Thoracic aorta (tissue), 2 donors: ENCODE measurements around the gene C1orf167. TPM values are rescaled to one million over a fixed set of nuclear protein-coding genes. Genes with fewer than 3 reads are reported as not detected.
"Not testable (repeated sequence)": the region's sequence is repeated elsewhere in the genome, so short reads cannot be mapped to it uniquely, and the experiment has no call there.

Source experiments
- ATAC-seq: fragments of 150-250 bp; one replicate; pipeline ENCODE4 v1.8.0; 2017; ENCODE audit warnings: low read depth; ENCODE audit not compliant: insufficient number of reproducible peaks, low FRiP score
- DNase-seq: peaks from one replicate; pipeline ENCODE4 v3.0.0-alpha.2; 2020; ENCODE audit warnings: low spot score
- H3K27ac ChIP-seq, 2 donors: fragments of 200-600 bp; sonication (generic); 1 replicate in 1 of 2; 2 replicates in 1 of 2; pipeline ENCODE4 v1.5.1; 2016; ENCODE audit warnings: mild to moderate bottlenecking in 2 of 2, moderate library complexity in 2 of 2
- H3K27me3 ChIP-seq: fragments of 200-600 bp; sonication (generic); replicated peaks from 2 replicates; pipeline ENCODE4 v1.6.0; 2016; ENCODE audit warnings: mild to moderate bottlenecking; ENCODE audit not compliant: insufficient read depth
- H3K36me3 ChIP-seq: fragments of 200-600 bp; sonication (generic); one replicate; pipeline ENCODE4 v1.5.1; 2016
- H3K4me1 ChIP-seq, 2 donors: fragments of 200-600 bp; sonication (generic); 1 replicate in 1 of 2; 2 replicates in 1 of 2; pipeline versions ENCODE4 v1.5.1 to v1.6.0; 2016; ENCODE audit warnings: low read depth in 2 of 2, mild to moderate bottlenecking in 1 of 2; ENCODE audit not compliant: control insufficient read depth in 1 of 2
- H3K4me3 ChIP-seq: fragments of 200-600 bp; sonication (generic); 2 replicates; pipeline ENCODE4 v1.5.1; 2016; ENCODE audit warnings: mild to moderate bottlenecking
- H3K9me3 ChIP-seq: fragments of 200-600 bp; sonication (generic); 2 replicates; pipeline ENCODE4 v1.5.1; 2016
- total RNA-seq, 2 donors: library from RNA; depleted of rRNA; stranded (reverse); fragments of >200 nt; gene quantifications; one replicate each; pipeline versions ENCODE4 v1.1.0 to v1.2.3, GENCODE V29; 2016
- TF ChIP-seq, protein P1 (sequence below): fragments of 200-600 bp; sonication (generic); IDR thresholded peaks from one replicate; pipeline ENCODE4 v1.5.1; 2019; ENCODE audit warnings: antibody characterized with exemption

The C1orf167 gene
- total RNA-seq, 2 donors from 2014 or later: 4.2 TPM; not detected in 1

DNA sequence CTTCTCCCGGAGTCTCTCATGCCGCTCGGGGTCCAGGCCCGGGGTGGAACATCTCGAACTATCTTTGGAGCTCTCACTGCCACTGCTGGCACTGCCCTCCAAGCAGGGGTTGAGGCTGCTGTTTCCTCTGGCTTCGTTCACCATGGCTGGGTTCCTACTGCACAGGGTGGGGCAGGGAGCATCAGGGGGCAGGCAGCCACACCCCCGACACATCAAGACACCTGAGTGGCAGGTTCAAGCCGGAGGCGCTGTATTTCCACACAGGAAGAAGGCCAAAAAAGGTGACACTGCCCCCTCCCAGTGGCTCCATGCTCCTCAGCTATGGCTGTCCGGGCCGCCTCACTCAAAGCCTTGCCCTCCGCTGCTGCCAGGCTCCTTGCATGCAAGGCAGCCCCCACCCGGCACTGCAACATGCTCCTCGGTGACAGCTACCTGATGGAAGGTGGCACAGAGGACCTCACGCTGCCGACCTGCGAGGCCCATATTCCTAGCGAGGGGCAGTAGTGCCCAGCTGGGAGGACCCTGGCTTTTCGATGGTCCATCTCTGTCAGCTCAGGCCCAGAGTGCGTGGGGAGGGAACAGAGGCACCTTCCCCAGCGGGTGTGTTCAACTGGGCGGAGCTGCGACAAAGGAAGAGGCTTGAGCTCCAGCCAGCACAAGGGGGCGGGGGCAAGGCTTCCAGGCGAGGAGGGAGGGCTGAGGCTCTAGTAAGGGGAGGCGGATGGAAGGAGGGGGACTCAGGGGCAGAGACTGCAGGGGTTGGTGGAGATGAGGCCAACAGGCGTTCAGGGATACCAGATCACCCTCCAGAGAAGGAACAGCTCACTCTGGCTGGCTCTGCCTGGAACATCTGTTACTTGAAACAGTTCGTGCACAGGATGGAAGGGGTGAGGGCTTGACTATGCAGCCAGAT lies 41.2 kb downstream of the C1orf167 start:
- Histone ChIP-seq H3K27me3 (no peaks in the 10 kb centered on the region), H3K9me3 (no peaks in the 10 kb centered on the region), H3K4me3 (peak overlapping the region; percentile 83), H3K36me3 (peaks cover 15% of the 10 kb centered on the region), H3K27ac (peak overlapping the region; percentile 95 to 99), H3K4me1 (peaks cover 35 to 65% of the 10 kb centered on the region in 2 donors)
- TF ChIP-seq, protein P1, sequence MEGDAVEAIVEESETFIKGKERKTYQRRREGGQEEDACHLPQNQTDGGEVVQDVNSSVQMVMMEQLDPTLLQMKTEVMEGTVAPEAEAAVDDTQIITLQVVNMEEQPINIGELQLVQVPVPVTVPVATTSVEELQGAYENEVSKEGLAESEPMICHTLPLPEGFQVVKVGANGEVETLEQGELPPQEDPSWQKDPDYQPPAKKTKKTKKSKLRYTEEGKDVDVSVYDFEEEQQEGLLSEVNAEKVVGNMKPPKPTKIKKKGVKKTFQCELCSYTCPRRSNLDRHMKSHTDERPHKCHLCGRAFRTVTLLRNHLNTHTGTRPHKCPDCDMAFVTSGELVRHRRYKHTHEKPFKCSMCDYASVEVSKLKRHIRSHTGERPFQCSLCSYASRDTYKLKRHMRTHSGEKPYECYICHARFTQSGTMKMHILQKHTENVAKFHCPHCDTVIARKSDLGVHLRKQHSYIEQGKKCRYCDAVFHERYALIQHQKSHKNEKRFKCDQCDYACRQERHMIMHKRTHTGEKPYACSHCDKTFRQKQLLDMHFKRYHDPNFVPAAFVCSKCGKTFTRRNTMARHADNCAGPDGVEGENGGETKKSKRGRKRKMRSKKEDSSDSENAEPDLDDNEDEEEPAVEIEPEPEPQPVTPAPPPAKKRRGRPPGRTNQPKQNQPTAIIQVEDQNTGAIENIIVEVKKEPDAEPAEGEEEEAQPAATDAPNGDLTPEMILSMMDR: no peak
- DNase-seq (peak; percentile 83), ATAC-seq (peak; percentile 44)

DNA sequence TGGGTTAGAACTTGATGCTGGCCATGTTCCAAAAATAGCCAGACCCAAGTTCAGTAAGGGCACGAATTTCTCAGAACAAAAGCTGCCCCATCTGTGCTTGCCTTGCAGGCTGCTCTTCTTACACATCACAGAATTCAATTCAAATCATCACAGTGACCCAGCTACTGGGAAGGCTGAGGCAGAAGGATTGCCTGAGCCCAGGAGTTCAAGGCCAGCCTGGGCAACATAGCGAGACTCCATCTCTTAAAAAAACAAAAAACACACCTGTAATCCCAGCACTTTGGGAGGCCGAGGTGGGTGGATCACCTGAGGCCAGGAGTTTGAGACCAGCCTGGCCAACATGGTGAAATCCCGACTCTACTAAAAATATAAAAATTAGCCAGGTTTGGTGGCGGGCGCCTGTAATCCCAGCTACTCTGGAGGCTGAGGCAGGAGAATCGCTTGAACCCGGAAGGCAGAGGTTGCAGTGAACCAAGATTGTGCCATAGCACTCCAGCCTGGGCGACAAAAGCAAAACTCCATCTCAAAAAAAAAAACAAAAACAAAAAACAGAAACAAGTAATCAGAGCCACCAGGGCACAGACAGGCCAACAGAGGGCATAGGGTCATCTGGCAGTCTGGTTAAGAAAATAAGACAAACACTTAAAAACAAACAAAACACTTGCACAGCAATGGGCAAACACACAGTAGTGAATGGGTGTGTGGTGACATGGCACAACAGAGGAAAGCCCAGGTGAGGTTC lies 42.1 kb downstream of the C1orf167 start:
- not testable (repeated sequence) for H3K27me3 ChIP-seq, ATAC-seq, DNase-seq, H3K9me3 ChIP-seq
- peak overlapping the region; percentile 95 to 99 for H3K27ac ChIP-seq
- peaks cover 30 to 63% of the 10 kb centered on the region in 2 donors for H3K4me1 ChIP-seq
- H3K4me3 ChIP-seq: peak overlapping the region; percentile 83
- H3K36me3 ChIP-seq: peaks cover 15% of the 10 kb centered on the region

DNA sequence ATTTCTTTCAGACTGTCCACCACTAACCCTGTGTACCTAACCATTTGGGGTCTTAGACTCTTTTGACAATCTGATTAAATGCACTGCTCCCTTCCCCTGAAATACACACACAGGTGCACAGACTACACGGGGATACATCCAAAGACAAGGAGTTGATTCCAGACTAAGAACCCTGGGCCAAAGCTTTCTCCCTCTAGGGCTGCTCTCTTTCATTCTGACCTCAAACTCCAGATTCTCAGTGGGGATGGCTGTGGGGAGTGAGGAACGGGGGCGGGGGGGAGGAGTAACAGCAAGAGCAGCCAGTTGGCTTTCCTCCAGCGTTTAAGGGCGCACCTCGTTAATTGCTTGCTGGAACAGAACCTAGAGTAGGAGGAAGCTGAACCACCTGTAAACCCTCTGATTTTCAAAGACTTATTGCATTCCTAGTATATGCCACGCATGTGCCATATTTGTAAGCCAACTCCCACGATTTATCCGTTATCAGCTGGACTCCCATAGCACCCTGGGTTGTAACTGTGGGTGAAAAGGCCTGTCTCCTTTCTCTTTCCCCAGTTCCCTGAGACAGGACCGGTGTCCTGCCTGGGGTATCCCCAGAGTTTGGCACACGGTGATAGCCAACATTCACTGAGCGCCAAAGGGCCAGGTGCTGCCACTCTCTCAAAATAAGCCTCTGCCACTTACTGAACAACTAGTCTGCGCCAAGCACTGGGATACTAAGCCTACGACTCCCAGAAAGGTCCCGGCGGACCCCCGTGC lies 42.9 kb downstream of the C1orf167 start:
- no peak for ATAC-seq
- peaks cover 13% of the 10 kb centered on the region for H3K36me3 ChIP-seq
- H3K27ac ChIP-seq: peak overlapping the region; percentile 95 to 99
- no peaks in the 10 kb centered on the region for H3K27me3 ChIP-seq
- TF ChIP-seq, protein P1: no peak
- peak overlapping the region; percentile 83 for H3K4me3 ChIP-seq
- H3K9me3 ChIP-seq: no peaks in the 10 kb centered on the region
- H3K4me1 ChIP-seq: peaks cover 30 to 62% of the 10 kb centered on the region in 2 donors
- no peak for DNase-seq

DNA sequence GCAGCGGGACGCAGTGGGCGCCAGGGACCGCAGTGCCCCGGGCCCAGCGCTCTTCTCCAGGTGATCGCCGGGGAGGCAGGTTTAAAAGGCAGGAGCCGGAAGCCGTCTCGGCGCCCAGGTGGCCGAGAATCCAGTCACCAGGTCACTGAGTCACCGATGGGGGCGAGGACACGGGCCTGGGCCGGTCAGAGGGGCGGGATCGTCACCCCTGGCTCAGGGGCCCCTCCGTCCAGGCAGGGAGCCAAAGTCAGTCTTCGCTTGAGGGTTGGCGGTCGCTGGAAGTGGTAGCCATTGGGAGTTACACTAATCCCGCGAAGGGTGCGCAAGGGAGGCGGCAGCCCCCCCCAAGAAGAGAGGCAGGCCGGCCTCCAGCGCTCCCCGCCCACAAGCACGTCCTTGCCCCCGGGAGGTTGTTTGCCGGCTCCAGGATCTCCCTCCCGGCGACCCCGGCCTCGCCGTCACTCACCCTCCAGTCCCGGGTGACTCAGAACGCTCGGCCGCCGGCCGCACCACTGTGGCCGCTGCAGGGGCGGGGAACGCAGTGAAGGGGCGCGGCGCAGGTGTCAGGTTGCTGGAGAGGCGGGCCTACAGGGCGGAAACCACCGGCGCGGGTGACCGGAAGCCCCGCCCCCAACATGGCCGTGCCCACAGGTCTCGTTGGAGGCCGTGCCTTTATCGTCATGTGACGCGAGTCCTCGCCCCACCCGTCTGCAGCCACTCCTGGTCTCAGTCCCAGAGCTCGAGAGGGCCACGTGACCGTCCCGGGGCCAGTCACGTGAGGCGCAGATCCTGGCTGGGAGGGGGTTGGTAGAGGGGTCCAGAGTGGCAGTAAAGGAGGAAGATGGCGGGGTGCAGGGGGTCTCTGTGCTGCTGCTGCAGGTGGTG lies 43.7 kb downstream of the C1orf167 start, which contains the start of the genes CLCN6 and MTHFR:
Gene CLCN6 (plus strand): TSS at position 770 of the 885 bp plus-strand sequence. CDS start 72 bp downstream, at position 842.
Gene MTHFR (minus strand): TSS at position 543 of the 885 bp plus-strand sequence. CDS start 2,848 bp downstream, outside the sequence.
- no peaks in the 10 kb centered on the region for H3K27me3 ChIP-seq
- peak within 1 kb of the TSS; percentile 95 to 99 for H3K27ac ChIP-seq
- peak within 1 kb of the TSS; percentile 83 for H3K4me3 ChIP-seq
- peaks cover 9% of the 10 kb centered on the region for H3K36me3 ChIP-seq
- H3K4me1 ChIP-seq: peaks cover 30 to 62% of the 10 kb centered on the region in 2 donors
- ATAC-seq (peak; percentile 84), DNase-seq (peak; percentile 94)
- no peaks in the 10 kb centered on the region for H3K9me3 ChIP-seq
- TF ChIP-seq, protein P1: no peak
